ENCODE data around the gene SMYD3.

DNA sequence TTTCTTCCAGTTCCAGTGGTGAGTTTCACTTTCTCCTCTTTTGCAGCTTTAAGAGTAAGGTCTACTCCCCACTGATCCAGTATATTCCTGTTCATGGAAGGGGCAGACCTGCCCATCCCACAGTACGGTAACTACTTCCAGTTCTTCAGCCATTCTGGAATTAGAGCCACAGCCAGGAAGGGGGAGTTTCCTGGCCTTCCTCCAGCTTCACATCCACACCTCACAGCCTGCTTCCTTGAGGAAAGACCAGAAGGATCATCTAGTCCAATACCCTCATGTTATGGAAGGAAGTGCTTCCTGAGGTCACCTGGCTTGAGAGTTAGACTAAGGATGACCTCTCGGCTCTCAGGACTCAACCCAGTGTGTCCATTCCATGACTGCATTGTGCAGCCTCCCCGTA is 754.5 kb downstream of the SMYD3 start:
- no peak for TF ChIP-seq CTCF (IDR thresholded peaks at IDR 0.05)
- TF ChIP-seq POLR2AphosphoS5 (IDR thresholded peaks at IDR 0.05; ENCODE audit: low read depth, low read length), result no peak

All from Panc1 (cell line).